ENCODE results near the gene GIPC1. TPM values are rescaled to one million over a fixed set of nuclear protein-coding genes. Genes with fewer than 3 reads are reported as not detected.

Gene GIPC1
- total and polyA plus RNA-seq, 4 experiments from 2014 or later = 32.3 to 63.6 (median 42.0) TPM

DNA sequence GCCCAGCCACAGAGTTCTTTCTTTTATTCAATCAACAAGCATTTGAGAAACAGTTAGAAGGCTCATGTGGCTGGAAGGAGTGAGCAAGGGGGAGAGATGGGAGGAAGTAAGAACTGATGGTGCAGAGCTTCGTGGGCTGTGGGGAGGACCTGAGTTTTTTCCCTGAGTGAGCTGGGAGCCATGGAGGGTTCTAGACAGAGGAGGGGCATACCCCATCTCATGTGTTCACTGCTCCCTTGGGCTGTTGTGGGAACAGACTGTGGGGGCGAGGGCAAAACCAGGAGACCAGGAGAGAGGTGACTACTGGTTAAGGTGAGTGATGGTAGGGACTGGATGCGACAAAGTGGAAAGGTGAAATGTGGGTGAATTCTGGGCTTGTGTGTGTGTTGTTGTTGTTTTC, 65.2 kb downstream of the GIPC1 start:
- POLR2A ChIA-PET (ENCODE audit: partially characterized antibody) = interaction anchor here (0.7 to 2.4 kb wide), 3 partner anchors 10 to 42 kb away, joined by 3 to 17 read pairs (median 3); no protein-coding TSS in a partner anchor
- Histone ChIP-seq H3K27ac (ENCODE audit: low read depth, low read length) (no peak overlapping the region), H3K27me3 (ENCODE audit: insufficient read depth, low read length) (no peaks in the 10 kb centered on the region), H3K4me1 (ENCODE audit: insufficient read depth, low read length) (peaks cover 27% of the 10 kb centered on the region), H3K9me3 (ENCODE audit: control insufficient read depth in 1 of 2, low read length in 2 of 2) (no peaks in the 10 kb centered on the region), H3K36me3 (ENCODE audit: insufficient read depth, low read length) (no peaks in the 10 kb centered on the region), H3K4me3 (ENCODE audit: low read length in 2 of 2) (no peak overlapping the region)
- Mint-ChIP-seq H3K27me3 (no peaks in the 10 kb centered on the region), H3K36me3 (peaks cover 0 to 5% of the 10 kb centered on the region in 2 donors), H3K9me3 (peaks cover 0 to 1% (median 0%) of the 10 kb centered on the region in 8 donors), H3K4me1 (peaks cover 17 to 35% (median 26%) of the 10 kb centered on the region in 4 donors), H3K4me3 (peak overlapping the region in 6 of 8 donors; percentile 22 to 48 (median 44)), H3K27ac (peak overlapping the region in 2 of 7 donors; percentile 52 to 69)
- intact Hi-C loops (cut with micrococcal nuclease) = no loop called here
- no peak for DNase-seq
- CTCF ChIA-PET (ENCODE audit: partially characterized antibody) = interaction anchor here (0.6 to 4.7 kb wide), 9 partner anchors 11 to 125 kb away, joined by 3 to 44 read pairs (median 3); partner anchors contain the start of gene DDX39A

DNA sequence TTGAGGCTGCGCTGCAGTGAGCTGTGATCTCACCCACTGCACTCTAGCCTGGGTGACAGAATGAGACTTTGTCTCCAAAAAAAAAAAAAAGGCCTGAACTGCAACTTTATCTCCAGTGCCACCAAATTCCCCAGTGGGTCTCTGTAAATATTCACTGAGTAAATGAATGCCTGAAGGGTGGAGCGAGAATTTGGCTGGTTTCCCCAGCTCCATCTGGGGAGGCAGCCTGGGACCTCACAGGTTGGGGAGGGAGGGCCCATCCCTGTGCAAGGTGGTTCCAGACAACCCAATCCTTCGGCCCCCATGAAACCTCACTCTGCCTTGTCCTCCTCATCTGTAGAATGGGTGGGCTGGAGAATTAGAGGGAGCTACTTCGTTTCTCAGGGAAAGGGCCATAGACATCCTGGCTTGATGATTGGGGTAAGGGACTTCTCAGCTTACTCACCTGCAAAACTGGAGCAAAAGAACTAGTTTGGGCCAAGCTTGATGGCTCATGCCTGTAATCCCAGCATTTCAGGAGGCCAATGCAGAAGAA, 67.0 kb downstream of the GIPC1 start:
- H3K36me3 ChIP-seq (ENCODE audit: insufficient read depth, low read length) = no peaks in the 10 kb centered on the region
- no peaks in the 10 kb centered on the region for H3K36me3 Mint-ChIP-seq
- no peak for DNase-seq
- no peaks in the 10 kb centered on the region for H3K27me3 Mint-ChIP-seq
- peaks cover 0 to 1% (median 0%) of the 10 kb centered on the region in 8 donors for H3K9me3 Mint-ChIP-seq
- H3K4me1 Mint-ChIP-seq = peaks cover 7 to 20% (median 14%) of the 10 kb centered on the region in 4 donors
- peaks cover 17% of the 10 kb centered on the region for H3K4me1 ChIP-seq (ENCODE audit: insufficient read depth, low read length)
- ChIA-PET POLR2A (ENCODE audit: partially characterized antibody) (interaction anchor here (1.3 to 1.5 kb wide), 2 partner anchors 9 to 51 kb away, joined by 3 to 4 read pairs; no protein-coding TSS in a partner anchor), CTCF (ENCODE audit: partially characterized antibody) (interaction anchor here (0.7 to 4.7 kb wide), 10 partner anchors 9 to 292 kb away, joined by 3 to 44 read pairs (median 4); partner anchors contain the start of gene ASF1B)
- peak overlapping the region in 1 of 7 donors; percentile 16 for H3K27ac Mint-ChIP-seq
- no peaks in the 10 kb centered on the region for H3K27me3 ChIP-seq (ENCODE audit: insufficient read depth, low read length)
- peak overlapping the region in 1 of 8 donors; percentile 15 for H3K4me3 Mint-ChIP-seq
- intact Hi-C loops (cut with micrococcal nuclease) = no loop called here
- no peaks in the 10 kb centered on the region for H3K9me3 ChIP-seq (ENCODE audit: control insufficient read depth in 1 of 2, low read length in 2 of 2)
- H3K27ac ChIP-seq (ENCODE audit: low read depth, low read length) = no peak overlapping the region
- H3K4me3 ChIP-seq (ENCODE audit: low read length in 2 of 2) = no peak overlapping the region

Small RNA genes lying within 50 kb of the gene (microRNA-seq; reads per million reads assigned to microRNA genes)
- 1.7 reads per million for gene MIR639 (ENCODE audit: borderline microRNAs expressed, borderline number of aligned reads, borderline replicate concordance)

Other genes with a start within 250 kb of the GIPC1 start
- 100 to 1,000 TPM; 170 to 173 TPM for gene ADGRE5, start 114.7 kb downstream of the GIPC1 start, total RNA-seq
- gene ADGRE5, start 114.7 kb downstream of the GIPC1 start, polyA plus RNA-seq = 100 to 1,000 TPM; 211 to 275 TPM
- 100 to 1,000 TPM; 148 TPM for gene DDX39A, start 76.8 kb downstream of the GIPC1 start, total RNA-seq
- gene DDX39A, start 76.8 kb downstream of the GIPC1 start, polyA plus RNA-seq = 100 to 1,000 TPM in 1 of 2 donors, 10 to 100 TPM in 1; 95.0 to 145 TPM
- gene PKN1, start 62.8 kb downstream of the GIPC1 start, total RNA-seq = 100 to 1,000 TPM; 189 to 205 TPM
- gene PKN1, start 62.8 kb downstream of the GIPC1 start, polyA plus RNA-seq = 10 to 100 TPM; 41.5 to 87.6 TPM
- gene PTGER1, start 20.8 kb downstream of the GIPC1 start, total RNA-seq = not detected
- not detected for gene PTGER1, start 20.8 kb downstream of the GIPC1 start, polyA plus RNA-seq
- 100 to 1,000 TPM; 122 to 138 TPM for gene DNAJB1, start 22.3 kb upstream of the GIPC1 start, total RNA-seq
- 100 to 1,000 TPM; 307 to 824 TPM for gene DNAJB1, start 22.3 kb upstream of the GIPC1 start, polyA plus RNA-seq
- 100 to 1,000 TPM; 189 to 194 TPM for gene TECR, start 33.5 kb upstream of the GIPC1 start, total RNA-seq
- 100 to 1,000 TPM; 246 to 269 TPM for gene TECR, start 33.5 kb upstream of the GIPC1 start, polyA plus RNA-seq
- 10 to 100 TPM; 56.6 to 67.2 TPM for gene NDUFB7, start 75.9 kb upstream of the GIPC1 start, total RNA-seq
- 100 to 1,000 TPM; 177 to 252 TPM for gene NDUFB7, start 75.9 kb upstream of the GIPC1 start, polyA plus RNA-seq
- not detected for gene CLEC17A, start 87.0 kb upstream of the GIPC1 start, total RNA-seq
- under 1 TPM in 1 of 2 donors, not detected in 1; 0.20 TPM for gene CLEC17A, start 87.0 kb upstream of the GIPC1 start, polyA plus RNA-seq
- not detected for gene ADGRE3, start 178.7 kb upstream of the GIPC1 start, total RNA-seq
- not detected for gene ADGRE3, start 178.7 kb upstream of the GIPC1 start, polyA plus RNA-seq
- 10 to 100 TPM; 45.9 to 48.3 TPM for gene ZNF333, start 193.9 kb upstream of the GIPC1 start, total RNA-seq
- 10 to 100 TPM; 10.3 to 12.5 TPM for gene ZNF333, start 193.9 kb upstream of the GIPC1 start, polyA plus RNA-seq

All from CD4-positive, alpha-beta memory T cell (primary cell).